GM12891 (cell line): Measurements from ENCODE around the gene TBC1D2.

Experiments
- DNase-seq: peaks from one replicate; pipeline ENCODE4 v3.0.0; 2011; ENCODE audit warnings: low spot score; ENCODE audit not compliant: insufficient read length
- FAIRE-seq: peaks from 2 replicates; lab custom pipeline; 2011; peaks lifted over from hg19 to GRCh38; lab: Jason Lieb, UNC
- PAX5 ChIP-seq: IDR thresholded peaks from 2 replicates; pipeline ENCODE4 v1.6.1; 2011; ENCODE audit warnings: low read length, moderate library complexity, mild to moderate bottlenecking; ENCODE audit not compliant: insufficient read depth, severe bottlenecking
- POLR2A ChIP-seq: IDR thresholded peaks from 2 replicates; pipeline ENCODE4 v1.6.1; 2011; ENCODE audit warnings: low read depth, low read length, control low read depth
- POLR2AphosphoS5 ChIP-seq: IDR thresholded peaks from 2 replicates; pipeline ENCODE4 v1.6.1; 2011; ENCODE audit warnings: low read depth, low read length, control low read depth
- POU2F2 ChIP-seq: IDR thresholded peaks from 2 replicates; pipeline ENCODE4 v1.6.1; 2011; ENCODE audit warnings: low read depth, mild to moderate bottlenecking, control low read depth, low read length, moderate library complexity
- SPI1 ChIP-seq: IDR thresholded peaks from 2 replicates; pipeline ENCODE4 v1.6.1; 2011; ENCODE audit warnings: low read depth, low read length, control low read depth
- TAF1 ChIP-seq: IDR thresholded peaks from 2 replicates; pipeline ENCODE4 v1.6.1; 2011; ENCODE audit warnings: low read depth, low read length, control low read depth

The TBC1D2 gene

GRCh38 chr9:98247831-98248657 lies 7.4 kb downstream of the TBC1D2 start:
- TF ChIP-seq TAF1, result no peak
- no peak for TF ChIP-seq POLR2AphosphoS5
- TF ChIP-seq POLR2A, result no peak
- no peak for TF ChIP-seq SPI1
- no peak for TF ChIP-seq POU2F2
- no peak for TF ChIP-seq PAX5
- DNase-seq (no peak), FAIRE-seq (no peak)

GRCh38 chr9:98242426-98242825 lies 13.0 kb downstream of the TBC1D2 start:
- FAIRE-seq, result no peak
- no peak for DNase-seq
- TF ChIP-seq POLR2A (no peak), POU2F2 (no peak), PAX5 (no peak), POLR2AphosphoS5 (no peak), TAF1 (no peak), SPI1 (no peak)

GRCh38 chr9:98241357-98242300 lies 13.8 kb downstream of the TBC1D2 start:
- TF ChIP-seq SPI1 (no peak), POLR2A (no peak), POLR2AphosphoS5 (no peak), PAX5 (no peak), TAF1 (no peak), POU2F2 (no peak)
- DNase-seq (no peak), FAIRE-seq (no peak)

GRCh38 chr9:98240475-98240874 lies 15.0 kb downstream of the TBC1D2 start:
- DNase-seq (no peak), FAIRE-seq (no peak)
- TF ChIP-seq POU2F2 (no peak), TAF1 (no peak), SPI1 (no peak), POLR2AphosphoS5 (no peak), POLR2A (no peak), PAX5 (no peak)

- TF ChIP-seq POLR2A (no peak), SPI1 (no peak), PAX5 (no peak), TAF1 (no peak), POLR2AphosphoS5 (no peak), POU2F2 (no peak)
- no peak for FAIRE-seq
Observed at GRCh38 chr9:98236901-98237487, 18.5 kb downstream of the TBC1D2 start.

GRCh38 chr9:98235126-98235525 lies 20.3 kb downstream of the TBC1D2 start:
- no peak for TF ChIP-seq POLR2A
- no peak for TF ChIP-seq POLR2AphosphoS5
- FAIRE-seq (no peak), DNase-seq (no peak)

More at GRCh38 chr9:98236901-98237487, 18.5 kb downstream of the TBC1D2 start:
- DNase-seq, result no peak

- TF ChIP-seq PAX5 (no peak), TAF1 (no peak), POLR2A (no peak), POLR2AphosphoS5 (no peak), SPI1 (no peak), POU2F2 (no peak)
- DNase-seq (no peak), FAIRE-seq (no peak)
Observed at GRCh38 chr9:98234245-98234825, 21.1 kb downstream of the TBC1D2 start.

- DNase-seq (no peak), FAIRE-seq (no peak)
- TF ChIP-seq POU2F2 (no peak), SPI1 (no peak), POLR2A (no peak), TAF1 (no peak), POLR2AphosphoS5 (no peak), PAX5 (no peak)
Observed at GRCh38 chr9:98232926-98233325, 22.5 kb downstream of the TBC1D2 start.

GRCh38 chr9:98231770-98232478 lies 23.5 kb downstream of the TBC1D2 start:
- FAIRE-seq (no peak), DNase-seq (no peak)
- no peak for TF ChIP-seq POU2F2
- no peak for TF ChIP-seq POLR2A
- no peak for TF ChIP-seq TAF1
- TF ChIP-seq PAX5, result no peak
